ENCODE results near the gene JAG2.
A peak's percentile ranks its signal among the peaks of the same experiment; 100 is the strongest.

Gene JAG2

GRCh38 chr14:105204206-105204930 is 35.8 kb upstream of the JAG2 start:
- DNase-seq (ENCODE audit: extremely low read depth in 1 of 2, low read depth in 1 of 2), result no peak

- DNase-seq (ENCODE audit: extremely low read depth in 1 of 2, low read depth in 1 of 2), result no peak
Measured at GRCh38 chr14:105203701-105204100, 35.1 kb upstream of the JAG2 start.

GRCh38 chr14:105203057-105203531 is 34.5 kb upstream of the JAG2 start:
- DNase-seq (ENCODE audit: extremely low read depth in 1 of 2, low read depth in 1 of 2), result peak in 1 of 2 donors; percentile 27

GRCh38 chr14:105201925-105202513 is 33.4 kb upstream of the JAG2 start:
- peak in 1 of 2 donors; percentile 33 for DNase-seq (ENCODE audit: extremely low read depth in 1 of 2, low read depth in 1 of 2)

- no peak for DNase-seq (ENCODE audit: extremely low read depth in 1 of 2, low read depth in 1 of 2)
Measured at GRCh38 chr14:105201156-105201924, 32.8 kb upstream of the JAG2 start.

- no peak for DNase-seq (ENCODE audit: extremely low read depth in 1 of 2, low read depth in 1 of 2)
Measured at GRCh38 chr14:105200641-105201040, 32.1 kb upstream of the JAG2 start.

GRCh38 chr14:105200074-105200473 is 31.5 kb upstream of the JAG2 start:
- no peak for DNase-seq (ENCODE audit: extremely low read depth in 1 of 2, low read depth in 1 of 2)

GRCh38 chr14:105199093-105199492 is 30.5 kb upstream of the JAG2 start:
- DNase-seq (ENCODE audit: extremely low read depth in 1 of 2, low read depth in 1 of 2), result no peak

- no peak for DNase-seq (ENCODE audit: extremely low read depth in 1 of 2, low read depth in 1 of 2)
Measured at GRCh38 chr14:105198588-105198987, 30.0 kb upstream of the JAG2 start.

GRCh38 chr14:105197211-105197641 is 28.6 kb upstream of the JAG2 start:
- DNase-seq (ENCODE audit: extremely low read depth in 1 of 2, low read depth in 1 of 2), result no peak

- no peak for DNase-seq (ENCODE audit: extremely low read depth in 1 of 2, low read depth in 1 of 2)
Measured at GRCh38 chr14:105196265-105196960, 27.8 kb upstream of the JAG2 start.

- DNase-seq (ENCODE audit: extremely low read depth in 1 of 2, low read depth in 1 of 2), result no peak
Measured at GRCh38 chr14:105195522-105196264, 27.1 kb upstream of the JAG2 start.

GRCh38 chr14:105195051-105195450 is 26.5 kb upstream of the JAG2 start:
- no peak for DNase-seq (ENCODE audit: extremely low read depth in 1 of 2, low read depth in 1 of 2)

GRCh38 chr14:105193916-105194782 is 25.6 kb upstream of the JAG2 start:
- no peak for DNase-seq (ENCODE audit: extremely low read depth in 1 of 2, low read depth in 1 of 2)

GRCh38 chr14:105192866-105193731 is 24.5 kb upstream of the JAG2 start:
- DNase-seq (ENCODE audit: extremely low read depth in 1 of 2, low read depth in 1 of 2), result no peak

- no peak for DNase-seq (ENCODE audit: extremely low read depth in 1 of 2, low read depth in 1 of 2)
Measured at GRCh38 chr14:105187935-105188524, 19.5 kb upstream of the JAG2 start.

GRCh38 chr14:105187116-105187515 is 18.5 kb upstream of the JAG2 start:
- DNase-seq (ENCODE audit: extremely low read depth in 1 of 2, low read depth in 1 of 2), result no peak

- DNase-seq (ENCODE audit: extremely low read depth in 1 of 2, low read depth in 1 of 2), result no peak
Measured at GRCh38 chr14:105185973-105186372, 17.4 kb upstream of the JAG2 start.

Measured in stimulated activated CD8-positive, alpha-beta memory T cell treated with anti-CD3 and anti-CD28 coated beads, Interleukin-7, amount 100 ng/mL, for 48 hours (primary cell).